ENCODE measurements around the gene HLA-DQA2. TPM values are rescaled to one million over a fixed set of nuclear protein-coding genes. Genes with fewer than 3 reads are reported as not detected.
"Not testable (repeated sequence)": the region's sequence is repeated elsewhere in the genome, so short reads cannot be mapped to it uniquely, and the experiment has no call there.

HLA-DQA2 gene
- polyA plus RNA-seq, 4 donors, result 0.14 to 0.38 TPM; not detected in 2

DNA sequence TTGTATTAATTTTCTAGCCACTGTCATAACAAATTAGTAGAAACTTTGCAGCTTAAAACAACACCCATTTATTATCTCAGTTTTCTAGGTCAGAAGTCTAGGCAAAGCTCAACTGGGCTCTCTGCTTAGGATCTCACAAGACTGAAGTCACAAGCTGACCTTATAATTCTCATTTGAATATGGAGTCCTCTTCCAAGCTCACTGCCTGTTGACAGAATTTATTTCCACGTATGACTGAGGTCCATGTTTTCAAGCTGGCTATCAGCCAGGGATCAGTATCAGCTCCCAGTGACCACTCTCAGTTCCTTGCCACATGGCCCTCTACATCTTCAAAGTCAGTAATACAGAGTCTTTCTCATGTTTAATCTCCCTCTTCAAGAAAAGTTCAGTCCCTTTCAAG is 33.9 kb downstream of the HLA-DQA2 start:
- DNase-seq (ENCODE audit: low read depth in 4 of 4, low spot score in 3 of 4), result no peak

DNA sequence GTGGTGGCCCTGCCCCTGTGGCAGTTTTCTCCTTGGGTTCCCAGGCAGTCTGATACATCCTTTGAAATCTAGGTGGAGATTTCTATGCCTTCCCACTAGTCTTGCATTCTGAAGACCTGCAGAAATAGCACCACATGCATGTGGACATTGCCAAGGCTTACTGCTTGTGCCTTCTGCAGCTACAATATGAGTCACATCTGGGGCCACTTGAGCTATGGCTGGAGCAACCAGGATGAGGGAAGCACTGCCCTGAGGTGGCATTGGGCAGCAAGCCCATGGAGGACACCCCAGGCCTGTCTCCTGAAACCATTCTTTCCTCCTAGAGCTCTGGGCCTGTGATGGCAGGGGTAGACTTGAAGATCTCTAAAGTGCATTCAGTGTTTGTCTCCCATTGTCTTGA is 37.8 kb downstream of the HLA-DQA2 start:
- DNase-seq (ENCODE audit: low read depth in 4 of 4, low spot score in 3 of 4), result no peak

DNA sequence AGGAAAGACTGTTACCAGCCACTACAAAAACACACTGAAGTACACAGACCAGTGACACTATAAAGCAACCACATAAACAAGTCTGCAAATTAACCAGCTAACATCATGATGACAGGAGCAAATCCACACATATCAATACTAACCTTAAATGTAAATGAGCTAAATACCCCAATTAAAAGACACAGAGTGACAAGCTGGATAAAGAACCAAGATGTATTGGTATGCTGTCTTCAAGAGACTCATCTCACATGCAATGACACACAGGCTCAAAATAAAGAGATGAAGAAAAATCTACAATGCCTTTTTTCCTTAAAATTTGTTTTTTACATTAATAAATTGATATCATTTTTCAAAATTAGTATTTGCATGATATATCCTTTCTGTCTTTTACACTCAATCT is 41.7 kb downstream of the HLA-DQA2 start:
- not testable (repeated sequence) for DNase-seq (ENCODE audit: low read depth in 4 of 4, low spot score in 3 of 4)

DNA sequence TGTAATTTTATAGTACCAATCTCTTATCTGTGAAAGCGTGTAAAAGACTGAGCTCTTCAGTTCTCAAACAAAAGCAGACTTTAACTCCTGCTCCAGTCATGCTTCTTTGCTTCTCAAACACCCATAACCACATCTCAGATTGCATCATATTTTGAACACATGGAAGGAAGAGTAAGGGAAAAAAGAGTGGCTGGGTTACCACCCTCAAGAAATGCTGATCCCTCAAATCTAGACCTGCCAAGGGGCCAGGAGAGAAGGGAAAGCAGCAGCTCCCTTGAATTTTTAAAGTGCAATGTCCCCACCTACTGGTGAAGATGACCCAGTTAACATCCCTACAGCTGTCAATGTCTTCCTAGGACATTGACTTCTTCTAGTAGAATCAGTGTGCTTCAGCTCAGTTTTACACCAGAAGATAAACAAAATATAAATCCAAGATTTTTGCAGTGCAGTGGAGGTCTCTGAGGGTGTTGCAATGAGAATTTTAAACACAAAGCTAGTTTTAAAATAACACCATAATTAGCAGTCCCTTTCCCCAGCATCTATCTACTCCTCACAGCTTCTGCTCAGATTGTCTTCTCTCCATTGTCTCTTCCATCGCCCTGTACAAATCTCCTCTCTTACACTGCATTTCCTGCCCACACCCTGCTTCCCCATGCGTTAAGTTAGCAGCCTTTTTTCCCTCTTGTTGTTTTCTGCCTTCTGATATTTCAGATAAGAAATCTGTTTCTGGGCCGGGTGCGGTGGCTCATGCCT is 44.8 kb downstream of the HLA-DQA2 start:
- peak; percentile 26 to 49 (median 36) for DNase-seq (ENCODE audit: low read depth in 4 of 4, low spot score in 3 of 4)

DNA sequence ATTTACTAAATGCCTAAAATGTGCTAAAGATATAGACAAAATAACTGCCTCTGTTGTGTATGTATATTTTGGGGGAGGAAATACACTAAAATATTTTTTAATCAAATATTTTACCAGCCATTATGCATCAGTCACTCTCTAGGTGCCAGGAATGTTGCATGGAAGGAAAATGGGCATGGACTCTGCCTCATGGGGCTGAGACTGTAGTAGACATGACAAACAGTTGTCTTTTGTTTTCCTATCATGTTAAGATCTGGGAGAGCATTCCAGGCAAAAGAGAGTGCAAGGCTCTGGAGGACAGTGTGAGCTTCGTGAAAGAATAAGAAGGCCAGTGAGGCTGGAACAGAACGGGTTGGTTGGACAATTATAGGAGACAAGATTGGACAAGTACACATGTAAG is 49.1 kb downstream of the HLA-DQA2 start:
- no peak for DNase-seq (ENCODE audit: low read depth in 4 of 4, low spot score in 3 of 4)

DNA sequence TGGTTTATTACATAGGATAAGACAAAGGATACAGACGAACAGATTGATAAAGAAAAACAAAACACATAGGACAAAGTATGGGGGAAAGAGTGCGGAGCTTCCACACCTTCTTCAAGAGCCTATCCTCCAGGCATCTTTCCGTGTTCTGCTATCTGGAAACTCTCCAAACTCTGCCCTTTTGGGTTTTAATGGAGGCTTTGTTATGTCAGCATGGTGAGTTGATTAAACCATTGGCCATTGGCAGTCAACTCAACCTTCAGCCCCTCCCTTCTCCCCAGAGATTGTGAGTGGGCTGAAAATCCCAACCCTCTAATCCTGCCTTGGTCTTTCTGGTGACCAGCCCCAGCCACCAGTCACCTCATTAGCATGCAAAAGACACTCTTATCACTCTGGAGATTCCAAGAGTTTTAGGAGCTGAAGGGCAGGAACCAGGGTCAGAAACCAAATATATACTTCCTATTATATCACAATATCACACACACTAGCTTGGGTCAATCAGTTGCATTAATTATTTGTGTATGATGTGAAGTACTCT is 51.8 kb downstream of the HLA-DQA2 start:
- no peak for DNase-seq (ENCODE audit: low read depth in 4 of 4, low spot score in 3 of 4)

DNA sequence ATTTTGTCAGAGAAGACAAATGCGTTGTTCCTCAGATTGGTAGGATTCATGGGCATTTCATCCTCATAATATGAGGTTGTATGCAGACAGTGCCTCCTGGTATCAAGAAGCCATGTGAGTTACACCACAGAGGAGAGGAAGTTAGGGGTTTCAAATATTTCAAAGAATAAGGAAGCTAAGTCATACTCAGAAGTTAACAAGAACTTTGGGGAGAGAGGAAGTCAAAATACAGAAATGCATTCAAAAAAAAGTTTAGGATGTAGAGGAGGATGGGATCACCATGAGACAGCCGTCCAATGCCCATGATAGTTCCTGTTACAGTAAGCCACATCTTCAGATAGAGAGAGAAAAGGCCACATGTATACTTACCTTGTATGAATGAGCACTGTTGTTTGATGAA is 53.3 kb downstream of the HLA-DQA2 start:
- DNase-seq (ENCODE audit: low read depth in 4 of 4, low spot score in 3 of 4), result no peak

Other genes starting within 250 kb of the HLA-DQA2 start
- 10 to 100 TPM in 3 of 4 donors, 1 to 10 TPM in 1; 9.5 to 51.0 (median 12.5) TPM for gene HLA-DRB5, start 211.1 kb upstream of the HLA-DQA2 start, polyA plus RNA-seq (ENCODE audit: insufficient read length in 4 of 4)
- 10 to 100 TPM; 31.7 to 64.3 (median 48.3) TPM for gene HLA-DRB1, start 151.5 kb upstream of the HLA-DQA2 start, polyA plus RNA-seq (ENCODE audit: insufficient read length in 4 of 4)
- 1 to 10 TPM; 2.7 to 6.7 (median 3.6) TPM for gene HLA-DQA1, start 104.0 kb upstream of the HLA-DQA2 start, polyA plus RNA-seq (ENCODE audit: insufficient read length in 4 of 4)
- gene HLA-DQB1, start 74.7 kb upstream of the HLA-DQA2 start, polyA plus RNA-seq (ENCODE audit: insufficient read length in 4 of 4), result 1 to 10 TPM; 4.4 to 8.3 (median 6.1) TPM
- 1 to 10 TPM in 1 of 4 donors, under 1 TPM in 2, not detected in 1; 0.83 to 1.7 (median 0.89) TPM for gene HLA-DQB2, start 22.1 kb downstream of the HLA-DQA2 start, polyA plus RNA-seq (ENCODE audit: insufficient read length in 4 of 4)
- gene HLA-DOB, start 75.6 kb downstream of the HLA-DQA2 start, polyA plus RNA-seq (ENCODE audit: insufficient read length in 4 of 4), result under 1 TPM in 3 of 4 donors, not detected in 1; 0.13 to 0.19 (median 0.15) TPM
- 10 to 100 TPM; 11.9 to 14.8 (median 12.8) TPM for gene TAP2, start 97.3 kb downstream of the HLA-DQA2 start, polyA plus RNA-seq (ENCODE audit: insufficient read length in 4 of 4)
- gene PSMB8, start 102.7 kb downstream of the HLA-DQA2 start, polyA plus RNA-seq (ENCODE audit: insufficient read length in 4 of 4), result 10 to 100 TPM; 24.1 to 25.5 (median 24.5) TPM
- gene TAP1, start 112.3 kb downstream of the HLA-DQA2 start, polyA plus RNA-seq (ENCODE audit: insufficient read length in 4 of 4), result 10 to 100 TPM in 3 of 4 donors, 1 to 10 TPM in 1; 10.0 to 12.7 (median 10.8) TPM
- gene PSMB9, start 112.8 kb downstream of the HLA-DQA2 start, polyA plus RNA-seq (ENCODE audit: insufficient read length in 4 of 4), result 1 to 10 TPM; 5.7 to 7.4 (median 6.0) TPM
- gene HLA-DMB, start 199.6 kb downstream of the HLA-DQA2 start, polyA plus RNA-seq (ENCODE audit: insufficient read length in 4 of 4), result 10 to 100 TPM; 70.0 to 77.3 (median 73.0) TPM
- 10 to 100 TPM; 15.9 to 19.1 (median 17.2) TPM for gene HLA-DMA, start 211.7 kb downstream of the HLA-DQA2 start, polyA plus RNA-seq (ENCODE audit: insufficient read length in 4 of 4)
- 100 to 1,000 TPM; 308 to 347 (median 326) TPM for gene BRD2, start 227.2 kb downstream of the HLA-DQA2 start, polyA plus RNA-seq (ENCODE audit: insufficient read length in 4 of 4)

All from right renal pelvis (tissue), 4 donors.